8988T (cell line): ENCODE results near the gene MAF.

Source experiments
- DNase-seq: peaks from one replicate; pipeline ENCODE4 v3.0.0; 2011

MAF gene

DNA sequence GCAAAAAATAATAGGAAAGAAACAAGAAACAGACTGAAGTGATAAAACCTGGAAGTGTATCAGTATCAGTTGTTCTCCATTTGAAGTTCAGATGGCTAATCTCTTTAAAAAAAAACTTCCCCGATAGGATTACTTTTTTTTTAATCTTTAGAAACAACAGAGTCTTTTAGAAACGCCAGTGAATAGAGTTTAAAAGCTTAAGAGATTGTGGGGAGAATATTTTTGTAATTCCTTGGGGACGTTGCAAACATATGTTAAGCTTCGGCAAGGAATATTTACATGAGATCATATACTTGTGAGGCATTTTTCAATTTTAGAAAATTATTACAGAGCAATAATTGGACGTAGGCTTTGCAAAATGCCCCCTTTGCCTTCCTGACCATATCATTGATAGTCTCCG, 13.2 kb downstream of the MAF start:
- no peak for DNase-seq

DNA sequence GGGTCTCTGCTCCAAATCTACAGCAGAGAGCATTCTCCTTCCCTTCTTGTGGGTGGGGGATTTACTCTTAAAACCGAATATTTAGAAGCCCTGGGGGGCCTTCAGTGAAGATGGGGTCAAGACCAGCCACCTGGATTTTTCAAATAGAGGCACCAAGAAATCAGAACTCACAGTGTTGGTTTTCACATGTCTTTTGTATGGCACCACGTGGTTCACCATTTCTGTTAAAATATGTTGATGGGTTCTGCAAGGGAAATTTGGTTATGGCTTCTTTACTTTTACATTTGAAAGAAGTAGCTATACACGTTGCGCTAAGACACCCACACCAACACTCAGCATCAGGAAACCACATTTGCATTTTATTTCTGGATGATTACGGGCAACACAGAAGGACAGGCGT, 17.7 kb downstream of the MAF start:
- DNase-seq = no peak

DNA sequence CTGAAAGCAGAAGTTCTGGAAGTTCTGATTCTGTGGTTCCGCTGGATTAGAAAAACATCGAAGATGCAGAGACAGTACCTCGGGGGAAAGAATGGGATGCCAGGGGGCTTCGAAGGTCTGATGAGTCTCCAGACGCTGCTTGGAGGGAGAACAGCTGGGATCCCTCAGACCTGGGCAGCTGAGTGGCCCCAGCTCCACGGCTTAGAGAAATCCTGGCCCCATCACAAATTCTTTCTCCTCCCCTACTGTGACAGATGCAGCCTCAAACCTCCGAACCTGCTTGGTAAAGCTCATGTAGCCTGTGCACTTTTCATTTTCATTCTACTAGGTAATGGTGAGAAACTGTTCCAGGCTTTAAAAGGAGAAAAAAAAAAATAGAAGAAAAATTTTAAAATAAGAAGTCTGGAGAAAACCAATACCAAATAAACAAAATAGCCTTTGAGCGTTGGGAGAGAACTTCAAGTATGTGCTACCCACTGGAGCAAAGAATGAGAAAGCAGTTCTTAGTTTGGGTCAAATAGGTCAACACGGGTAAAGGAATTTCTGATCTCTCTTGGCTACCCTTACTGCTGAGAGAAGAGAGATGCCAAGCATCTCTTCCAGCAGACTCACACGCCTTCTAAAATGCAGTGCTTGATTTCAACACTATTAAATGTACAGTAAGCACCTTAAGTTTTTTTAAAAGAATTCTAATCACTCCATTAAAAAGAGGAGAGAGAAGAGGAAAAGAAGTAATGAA, 19.9 kb downstream of the MAF start:
- no peak for DNase-seq

DNA sequence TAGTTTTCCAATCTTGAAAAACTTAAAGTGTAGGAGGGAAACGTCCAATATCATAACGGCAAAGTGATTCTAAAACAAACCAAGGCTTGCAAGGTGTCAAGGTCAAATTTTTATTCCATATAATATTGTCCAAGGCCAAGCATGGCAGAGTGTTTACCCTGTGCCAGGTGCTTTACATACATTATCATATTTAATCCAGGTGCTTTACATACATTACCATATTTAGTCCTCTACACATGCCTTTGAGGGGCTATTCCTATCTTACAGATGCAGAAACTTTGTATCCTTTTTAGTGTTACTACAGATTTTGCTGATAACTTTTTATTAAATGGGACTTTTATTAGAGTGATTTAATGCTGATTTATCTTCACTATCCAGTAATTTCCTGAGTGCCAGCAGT, 23.9 kb downstream of the MAF start:
- no peak for DNase-seq

DNA sequence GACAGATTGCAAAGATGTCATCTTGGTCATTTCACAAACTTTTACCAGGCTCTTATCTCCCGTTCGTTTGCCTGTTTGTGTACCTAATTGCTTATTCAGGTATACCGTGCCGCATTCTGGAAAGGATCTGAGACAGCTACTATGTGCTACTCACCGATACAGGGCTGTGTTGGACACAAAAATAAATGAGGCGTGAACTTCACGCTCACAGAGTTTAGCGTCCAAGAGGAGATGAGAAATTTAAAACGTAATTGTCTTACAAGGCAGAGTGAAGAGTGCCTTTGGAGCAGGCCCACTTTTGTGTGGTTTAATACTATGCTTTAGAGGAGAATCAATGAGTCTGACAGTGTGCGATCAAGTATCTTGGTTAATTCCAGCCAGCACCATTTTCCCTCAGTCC, 26.7 kb downstream of the MAF start:
- no peak for DNase-seq

DNA sequence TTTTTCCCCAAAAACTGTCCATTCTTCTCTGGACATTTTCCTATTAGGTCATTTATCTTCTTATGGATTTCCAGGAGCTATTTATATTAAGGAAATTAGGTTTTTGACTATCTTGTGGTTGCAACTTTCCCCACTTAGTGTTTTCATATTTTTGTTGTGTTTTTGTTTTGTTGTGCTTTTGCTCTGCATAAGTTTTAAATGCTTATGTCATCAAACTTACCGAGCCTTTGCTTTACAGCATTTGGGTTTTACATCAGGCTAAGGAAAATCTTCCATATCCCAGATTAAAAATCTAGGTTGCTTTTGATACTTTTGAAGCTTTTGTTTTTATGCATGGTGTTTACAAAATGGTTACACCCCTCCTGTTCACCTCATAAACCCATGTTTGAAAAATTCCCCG, 27.5 kb downstream of the MAF start:
- no peak for DNase-seq

DNA sequence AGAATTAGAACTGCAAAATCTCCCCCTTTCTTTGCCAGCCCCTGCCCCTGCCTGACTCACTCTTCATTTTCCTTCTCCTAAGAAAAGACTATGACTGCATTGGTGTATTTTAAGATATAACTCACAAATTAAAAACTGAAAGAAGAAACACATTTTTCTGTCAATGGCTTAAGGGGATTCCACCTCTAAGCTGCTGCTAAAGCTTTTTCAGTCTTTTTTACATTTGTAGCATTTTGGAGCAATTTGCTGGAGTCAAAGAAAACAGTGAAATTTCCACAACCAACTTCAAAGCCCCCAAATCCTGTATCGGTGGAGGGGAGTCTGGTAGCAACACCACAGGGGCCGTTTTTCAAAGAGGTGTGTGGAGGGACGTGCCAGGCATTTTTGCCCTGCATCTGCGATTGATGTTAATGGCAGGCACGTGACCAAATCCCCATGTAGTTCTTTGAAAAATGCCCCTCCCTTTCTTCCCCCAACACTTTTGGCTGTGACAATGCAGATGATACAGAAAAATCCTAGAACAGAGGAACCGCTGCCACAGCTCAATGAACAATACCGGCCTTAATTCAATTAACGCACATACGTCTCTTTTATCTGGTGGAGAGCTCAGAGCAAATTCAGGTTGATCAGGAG, 28.5 kb downstream of the MAF start:
- no peak for DNase-seq

DNA sequence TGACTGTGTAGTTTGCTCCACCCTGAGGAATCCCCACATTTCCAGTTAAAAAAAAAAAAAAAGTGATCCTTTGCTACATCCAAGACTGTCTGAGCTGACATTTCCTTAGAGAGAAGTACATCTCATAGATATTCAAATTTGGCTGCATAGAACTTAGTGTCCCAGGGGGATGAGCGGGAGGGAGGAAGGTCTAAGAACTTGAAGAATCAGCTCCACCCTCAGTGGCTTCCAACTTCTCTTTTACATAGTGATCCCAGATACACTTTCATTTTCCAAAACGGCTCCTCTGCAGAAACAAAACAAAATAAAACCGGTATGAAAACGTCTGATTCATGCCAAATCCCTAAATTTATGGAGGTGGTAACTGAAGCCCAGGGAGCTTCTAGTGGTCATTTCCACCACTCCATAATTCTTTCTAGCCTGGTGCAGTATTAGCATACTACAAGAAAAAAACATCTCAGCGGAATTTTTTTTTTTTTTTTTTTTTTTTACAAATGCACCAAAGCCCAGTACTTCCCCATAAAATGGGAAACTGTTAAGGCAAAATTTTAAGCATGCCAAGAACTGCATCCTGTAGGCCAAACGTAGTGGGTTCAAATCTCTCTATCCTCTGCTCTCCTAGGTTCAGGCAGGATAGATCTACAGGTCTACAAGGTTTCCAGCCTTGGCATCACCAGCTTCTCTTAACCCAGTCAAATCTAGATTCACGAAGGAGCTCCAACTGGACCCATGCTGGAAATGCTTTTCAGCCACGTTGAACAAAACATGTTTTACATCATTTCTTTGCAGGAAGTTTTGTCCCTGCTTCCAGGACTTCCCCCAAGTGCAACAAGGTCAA, 29.3 kb downstream of the MAF start:
- DNase-seq = no peak

DNA sequence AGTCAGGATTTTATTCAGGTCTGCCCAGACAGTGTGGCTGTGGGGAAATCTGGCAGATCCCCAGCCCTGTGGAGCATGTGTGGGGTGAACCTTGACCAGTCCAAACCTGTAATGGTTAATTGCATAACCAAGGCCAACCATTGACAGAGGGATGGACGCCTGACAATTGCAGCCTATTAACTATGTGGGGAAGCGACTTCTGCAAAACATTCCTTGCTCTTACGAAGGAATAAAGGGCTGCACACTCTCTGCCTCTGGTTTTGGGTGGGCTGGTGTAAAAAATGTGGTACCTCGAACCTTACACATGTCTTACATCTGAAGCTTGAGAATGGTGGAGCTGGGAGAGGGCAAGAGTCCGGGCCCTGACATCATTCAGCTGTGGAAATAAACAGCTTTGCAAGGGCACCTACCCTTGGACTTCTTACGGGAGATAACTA, 35.8 kb downstream of the MAF start:
- no peak for DNase-seq

DNA sequence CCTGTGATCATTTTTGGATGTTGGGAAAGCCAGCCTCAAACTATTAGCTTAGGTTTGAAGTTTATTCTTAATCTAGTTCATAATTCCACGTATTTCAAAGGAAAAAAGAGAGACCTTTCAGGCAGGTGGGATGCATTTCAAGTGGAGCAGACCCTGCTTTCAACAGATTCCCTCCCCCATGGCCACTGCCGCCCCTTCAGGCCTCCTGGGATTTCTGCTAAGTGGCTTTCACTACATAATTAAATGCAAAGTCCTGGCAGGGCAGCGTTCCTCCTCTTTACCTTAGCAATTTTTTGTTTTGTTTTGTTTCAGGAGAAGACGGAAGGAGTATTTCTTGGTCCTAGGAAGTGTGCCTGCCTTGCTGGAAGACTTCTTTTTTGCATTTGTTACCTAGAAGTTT, 36.6 kb downstream of the MAF start:
- no peak for DNase-seq

DNA sequence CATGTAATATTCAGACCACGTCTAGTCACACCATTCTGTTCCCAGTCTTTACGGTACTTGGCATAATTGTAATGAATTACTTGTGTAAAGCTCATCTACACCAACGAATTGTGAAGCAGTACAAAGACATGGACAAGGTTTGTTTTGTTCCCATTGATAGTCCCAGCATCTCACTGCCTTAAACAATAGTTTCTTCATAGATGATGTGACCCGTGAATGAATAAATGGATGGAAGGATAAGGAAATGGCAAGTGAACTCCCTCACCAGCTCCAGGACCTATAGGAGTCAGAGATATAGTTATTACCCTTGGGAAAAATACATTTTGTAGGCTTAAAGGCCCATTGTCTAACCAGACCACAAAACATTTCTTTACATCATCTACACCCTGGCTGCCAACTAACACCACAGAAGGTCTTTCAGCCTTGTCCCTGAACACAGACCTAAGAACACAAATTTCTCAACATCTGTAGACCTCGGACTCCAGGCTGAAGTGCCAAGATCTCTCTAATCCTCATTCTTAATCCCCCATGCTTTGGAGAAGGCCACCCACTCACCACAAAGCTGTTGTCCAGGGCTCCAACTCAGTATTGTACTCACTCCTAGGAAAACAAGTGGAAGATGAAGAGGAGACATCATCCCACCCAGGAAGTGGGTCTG, 38.2 kb downstream of the MAF start:
- no peak for DNase-seq

DNA sequence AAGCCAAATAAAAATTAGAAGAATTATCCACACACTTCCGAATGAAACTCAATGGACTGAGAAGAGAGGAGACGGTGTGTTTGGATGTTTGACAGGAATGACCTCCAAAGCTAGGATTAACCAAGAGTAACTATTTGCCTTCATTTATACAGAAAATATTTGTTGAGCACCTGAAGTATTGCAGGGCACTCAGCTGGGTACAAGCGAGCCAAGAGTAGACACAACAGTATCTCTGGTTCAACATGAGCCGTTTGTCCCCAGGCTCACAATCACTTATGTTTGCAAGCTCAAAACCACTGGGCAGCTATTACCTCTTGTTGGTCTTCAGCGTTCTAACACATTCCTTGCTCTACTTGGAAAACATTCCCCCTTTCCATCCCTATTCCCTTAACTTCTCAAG, 38.8 kb downstream of the MAF start:
- no peak for DNase-seq

DNA sequence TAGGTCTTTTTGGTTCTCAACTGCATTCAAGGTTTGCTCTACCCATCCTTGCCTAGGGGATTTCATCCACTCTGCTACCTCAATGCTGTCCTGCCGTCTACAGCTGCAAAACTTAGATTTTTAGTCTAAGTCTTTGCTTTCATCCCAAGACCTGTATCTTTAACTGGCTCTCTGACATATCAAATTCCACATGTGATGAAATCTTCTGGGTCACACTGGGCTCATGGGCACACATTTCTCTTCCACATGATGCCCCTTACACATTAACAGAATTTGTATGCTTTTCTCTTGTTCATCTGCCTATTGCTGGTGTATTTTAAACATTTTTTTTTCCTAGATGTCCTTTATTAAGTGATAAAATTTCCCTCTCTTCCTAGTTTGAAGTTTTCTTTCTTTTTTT, 39.6 kb downstream of the MAF start:
- DNase-seq = no peak

DNA sequence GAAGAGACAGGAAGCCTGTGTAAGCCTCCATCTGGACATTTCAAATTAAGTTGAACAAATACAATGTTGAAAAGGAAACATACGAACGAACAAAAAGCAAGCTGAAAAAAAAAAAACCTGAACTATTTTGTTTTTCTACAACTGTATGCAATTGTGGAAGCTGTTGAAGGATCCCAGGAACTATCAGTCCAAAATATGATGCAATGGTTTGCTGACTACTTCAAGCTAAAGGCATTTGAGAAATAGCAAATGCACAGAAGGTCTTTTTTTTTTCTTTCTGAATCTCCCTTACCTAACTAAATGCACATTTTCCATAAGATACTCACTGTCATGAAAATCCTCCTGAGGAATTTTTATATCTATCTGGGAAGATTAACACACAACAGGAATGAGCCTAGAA, 40.2 kb downstream of the MAF start:
- DNase-seq = no peak

DNA sequence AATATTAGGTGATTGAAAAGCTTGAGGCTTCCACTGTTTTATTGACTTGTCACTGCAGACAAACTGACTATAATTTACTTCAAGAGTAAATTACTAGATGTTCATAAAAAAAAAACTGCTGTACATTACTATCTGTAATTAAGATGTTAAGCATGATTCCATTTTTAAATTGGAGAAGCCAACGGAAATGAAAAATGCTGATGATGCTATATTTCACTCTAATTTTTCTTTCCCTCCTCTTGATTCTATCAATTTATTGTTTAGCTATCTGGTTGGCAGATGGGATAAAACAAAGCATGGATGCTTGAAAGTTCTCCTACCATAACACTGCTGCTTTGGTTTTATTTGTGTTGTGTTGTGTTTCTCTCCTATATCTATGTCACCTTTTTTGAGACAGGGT, 41.0 kb downstream of the MAF start:
- DNase-seq = no peak

DNA sequence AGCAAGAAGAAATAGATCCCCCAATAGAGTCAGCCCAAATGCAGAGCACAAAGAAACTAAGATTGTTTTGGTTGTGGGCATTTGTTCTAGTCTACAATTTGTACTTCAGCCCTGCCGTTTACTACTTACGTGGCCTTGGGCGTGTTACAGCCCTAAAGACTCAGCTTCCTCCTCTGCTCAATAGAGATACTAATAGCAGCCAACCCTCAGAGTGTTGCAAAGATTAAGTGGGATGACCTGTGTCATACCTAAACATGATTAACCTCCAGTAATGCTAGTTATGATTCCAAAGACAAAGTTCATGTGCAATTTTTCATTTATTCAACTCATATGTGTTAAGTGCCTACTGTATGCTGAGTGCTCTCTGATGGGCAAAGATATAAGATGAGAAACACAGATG, 43.1 kb downstream of the MAF start:
- no peak for DNase-seq

DNA sequence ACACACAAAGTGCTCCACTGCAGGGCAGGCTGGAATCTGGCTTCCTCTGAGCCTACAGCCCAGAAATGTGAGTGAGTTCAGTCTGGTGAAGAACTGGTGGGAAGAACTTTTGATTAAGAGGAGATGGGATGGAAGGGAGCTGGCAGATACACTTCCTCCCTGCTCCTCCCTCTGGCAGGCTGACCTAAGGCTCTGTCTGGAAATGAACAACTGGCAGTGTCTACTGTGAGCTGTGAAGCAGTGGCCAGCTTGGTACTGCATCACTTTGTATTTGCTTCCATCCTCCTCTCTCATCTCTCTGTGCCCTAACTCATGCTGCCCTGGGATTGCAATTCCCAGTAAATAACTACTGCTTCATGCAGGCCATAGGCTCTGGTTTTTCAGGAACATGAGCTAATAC, 45.6 kb downstream of the MAF start:
- no peak for DNase-seq

DNA sequence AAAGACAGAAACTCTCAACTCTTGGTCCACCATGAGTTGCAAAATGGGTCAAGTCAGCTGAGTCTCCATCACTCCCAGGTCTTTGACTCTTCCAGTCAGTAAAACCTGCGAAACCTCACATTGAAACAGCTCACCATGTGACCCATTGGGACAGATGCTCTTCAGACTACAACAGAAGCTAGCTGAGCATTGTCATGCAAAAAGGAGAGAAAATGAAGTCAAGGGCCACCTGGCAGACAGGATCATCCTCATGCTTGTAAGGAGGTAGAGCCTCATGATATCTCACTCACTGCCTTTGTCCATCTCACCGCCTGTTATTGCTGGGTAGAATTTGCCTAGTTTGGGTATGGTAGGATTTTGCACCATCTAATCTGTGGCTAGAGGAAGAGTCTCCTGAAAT, 50.2 kb downstream of the MAF start:
- DNase-seq = no peak

DNA sequence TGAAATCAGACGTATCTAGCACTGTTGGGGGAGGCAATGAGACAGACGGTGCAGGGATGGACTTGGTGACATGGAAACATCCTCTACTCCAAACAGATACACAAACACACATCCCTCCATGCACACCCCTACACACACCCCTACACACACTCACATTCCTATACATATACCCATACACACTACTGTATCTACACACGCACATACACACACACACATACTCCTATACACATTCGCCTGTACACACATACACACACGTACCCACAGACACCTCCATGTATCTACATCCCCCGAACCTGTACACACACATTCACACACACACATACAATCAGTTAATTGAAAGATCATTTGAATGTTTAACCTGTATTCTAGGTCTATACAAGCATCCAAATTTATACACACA, 53.5 kb downstream of the MAF start:
- DNase-seq = no peak
